Measurements from ENCODE around the gene ZNF217. TPM values are rescaled to one million over a fixed set of nuclear protein-coding genes. Genes with fewer than 3 reads are reported as not detected.

The ZNF217 gene
- total and polyA plus RNA-seq, 2 donors (not counting 1 experiment from before 2014, with no cell fraction given) = 15.5 to 92.6 TPM

DNA sequence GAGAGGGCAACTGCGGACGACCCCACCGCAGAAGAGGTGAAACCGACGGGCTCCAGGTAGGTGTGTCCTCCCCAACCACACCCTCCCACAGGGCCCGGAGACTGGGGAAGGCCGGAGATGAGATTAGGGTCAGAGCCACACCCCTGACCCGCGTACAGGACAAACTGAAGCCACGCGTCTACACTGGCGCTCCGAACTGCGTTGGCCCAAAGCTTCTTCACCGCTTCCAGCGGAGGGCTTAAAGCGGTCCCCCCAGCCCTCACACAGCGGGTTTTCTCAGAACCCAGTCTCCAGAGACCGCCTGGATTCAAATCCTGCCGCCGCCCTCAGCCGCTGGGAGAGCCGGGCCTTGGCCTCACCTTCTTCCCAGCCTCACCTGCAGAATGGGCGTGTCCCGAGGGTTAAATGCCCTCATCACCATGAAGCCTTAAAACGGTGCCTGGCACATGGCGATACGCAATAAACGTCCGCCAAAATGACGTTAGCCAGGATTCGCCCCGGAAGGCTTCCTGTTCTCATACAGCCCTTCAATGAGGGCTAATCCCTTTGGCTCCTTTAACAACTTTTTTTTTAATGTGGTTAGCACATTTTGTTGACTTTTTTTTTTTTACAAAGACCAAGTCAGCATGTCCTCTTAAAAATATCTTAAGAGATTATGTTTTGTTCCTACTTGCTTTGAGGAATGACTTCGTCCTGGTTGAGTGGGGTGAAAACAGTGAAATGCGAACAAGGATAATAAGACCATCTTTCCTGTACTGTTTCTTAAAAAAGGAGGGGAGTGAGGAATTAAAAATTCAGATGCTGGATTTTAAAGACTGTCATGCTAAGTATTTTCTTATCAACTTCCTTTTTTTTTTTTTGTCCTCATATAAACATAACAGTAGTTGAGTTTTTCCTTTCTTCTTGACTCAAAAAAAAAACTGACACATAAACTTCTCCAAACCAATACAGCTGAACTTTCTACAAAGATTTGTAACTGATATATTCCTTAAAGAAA, 15.1 kb upstream of the ZNF217 start:
- ChIA-PET POLR2A (interaction anchor here (0.6 to 1.5 kb wide), 6 partner anchors 13 to 331 kb away, joined by 3 to 10 read pairs (median 5); no protein-coding TSS in a partner anchor), CTCF (interaction anchor here (0.7 to 1.8 kb wide), 10 partner anchors 14 to 459 kb away, joined by 3 to 9 read pairs (median 4); no protein-coding TSS in a partner anchor)
- no peaks in the 10 kb centered on the region for H3K27me3 Mint-ChIP-seq
- no peak for ATAC-seq (ENCODE audit: low read depth)
- Histone ChIP-seq H3K27ac (ENCODE audit: low read length in 2 of 2) (peak overlapping the region; percentile 47 to 80), H3K79me2 (ENCODE audit: control insufficient read depth, insufficient read depth, low read length) (peaks cover 7% of the 10 kb centered on the region), H2AFZ (ENCODE audit: insufficient read depth, low read depth, low read length, poor library complexity, severe bottlenecking) (peak overlapping the region; percentile 64), H3K36me3 (replicated peaks in 1 of 2; ENCODE audit: control extremely low read depth in 1 of 2, control insufficient read depth in 1 of 2, extremely low read depth in 1 of 2, insufficient read depth in 2 of 2, low read length in 1 of 2) (no peaks in the 10 kb centered on the region), H3K27me3 (replicated peaks in 1 of 4; ENCODE audit: control extremely low read depth in 1 of 4, control insufficient read depth in 3 of 4, insufficient read depth in 4 of 4, low read length in 3 of 4) (no peaks in the 10 kb centered on the region), H4K20me1 (ENCODE audit: control insufficient read depth, insufficient read depth, low read length, poor library complexity, severe bottlenecking) (no peaks in the 10 kb centered on the region), H3K9me3 (ENCODE audit: control extremely low read depth in 1 of 3, control insufficient read depth in 2 of 3, insufficient read depth in 1 of 3, low read length in 2 of 3) (peaks cover 0 to 10% (median 0%) of the 10 kb centered on the region in 3 donors), H3K4me1 (ENCODE audit: control insufficient read depth in 2 of 2, insufficient read depth in 2 of 2, low read length in 2 of 2) (peaks cover 28% of the 10 kb centered on the region in 2 donors), H3K4me3 (ENCODE audit: control extremely low read depth in 1 of 5, extremely low read depth in 1 of 5, insufficient read depth in 1 of 5, low read depth in 2 of 5, low read length in 4 of 5) (peak overlapping the region in 3 of 5 experiments; percentile 45 to 58 (median 48)), H3K9ac (ENCODE audit: low read length) (peak overlapping the region; percentile 56), H3K4me2 (replicated peaks; ENCODE audit: low read depth, low read length, poor library complexity, severe bottlenecking) (peak overlapping the region; percentile 71)
- H3K27ac Mint-ChIP-seq = peak overlapping the region; percentile 91
- H3K4me3 Mint-ChIP-seq = peak overlapping the region; percentile 82
- 97% methylated on average over 25 of the region's 35 CpGs for WGBS (ENCODE audit: insufficient coverage)
- H3K9me3 Mint-ChIP-seq (ENCODE audit: insufficient read depth) = no peaks in the 10 kb centered on the region
- peaks cover 33% of the 10 kb centered on the region for H3K4me1 Mint-ChIP-seq
- TF ChIP-seq, protein P1, sequence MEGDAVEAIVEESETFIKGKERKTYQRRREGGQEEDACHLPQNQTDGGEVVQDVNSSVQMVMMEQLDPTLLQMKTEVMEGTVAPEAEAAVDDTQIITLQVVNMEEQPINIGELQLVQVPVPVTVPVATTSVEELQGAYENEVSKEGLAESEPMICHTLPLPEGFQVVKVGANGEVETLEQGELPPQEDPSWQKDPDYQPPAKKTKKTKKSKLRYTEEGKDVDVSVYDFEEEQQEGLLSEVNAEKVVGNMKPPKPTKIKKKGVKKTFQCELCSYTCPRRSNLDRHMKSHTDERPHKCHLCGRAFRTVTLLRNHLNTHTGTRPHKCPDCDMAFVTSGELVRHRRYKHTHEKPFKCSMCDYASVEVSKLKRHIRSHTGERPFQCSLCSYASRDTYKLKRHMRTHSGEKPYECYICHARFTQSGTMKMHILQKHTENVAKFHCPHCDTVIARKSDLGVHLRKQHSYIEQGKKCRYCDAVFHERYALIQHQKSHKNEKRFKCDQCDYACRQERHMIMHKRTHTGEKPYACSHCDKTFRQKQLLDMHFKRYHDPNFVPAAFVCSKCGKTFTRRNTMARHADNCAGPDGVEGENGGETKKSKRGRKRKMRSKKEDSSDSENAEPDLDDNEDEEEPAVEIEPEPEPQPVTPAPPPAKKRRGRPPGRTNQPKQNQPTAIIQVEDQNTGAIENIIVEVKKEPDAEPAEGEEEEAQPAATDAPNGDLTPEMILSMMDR (IDR thresholded peaks at IDR 0.05) = no peak
- no peak for TF ChIP-seq EZH2 (IDR thresholded peaks at IDR 0.05; ENCODE audit: borderline replicate concordance, insufficient read depth, low read depth, low read length, poor library complexity, severe bottlenecking)
- DNase-seq = no peak
- intact Hi-C loops (cut with micrococcal nuclease) = no loop called here

All from B cell (primary cell).